Neutrophil (primary cell): ENCODE results near the gene CAMK2B.

ENCODE experiments used
- H3K27ac ChIP-seq: fragments of 200-600 bp; sonication (generic); 2 replicates; pipeline ENCODE4 v1.5.1; 2016; ENCODE audit warnings: mild to moderate bottlenecking, moderate library complexity
- H3K27me3 ChIP-seq: fragments of 200-600 bp; sonication (generic); 2 replicates; pipeline ENCODE4 v1.6.0; 2016; ENCODE audit warnings: mild to moderate bottlenecking
- H3K36me3 ChIP-seq: fragments of 200-600 bp; sonication (generic); 2 replicates; pipeline ENCODE4 v1.5.1; 2017
- H3K4me1 ChIP-seq, 2 experiments: fragments of 200-600 bp in 1 of 2; sonication (generic) in 1 of 2; 1 replicate in 1 of 2; 2 replicates in 1 of 2; pipeline versions ENCODE4 v1.5.1 to v1.6.1; 2013 to 2016; ENCODE audit warnings: low read depth in 1 of 2, low read length in 1 of 2, mild to moderate bottlenecking in 1 of 2, moderate library complexity in 1 of 2; ENCODE audit not compliant: control insufficient read depth in 1 of 2, insufficient read depth in 1 of 2
- H3K4me3 ChIP-seq, 2 experiments: fragments of 200-600 bp in 1 of 2; sonication (generic) in 1 of 2; 1 replicate in 1 of 2; 2 replicates in 1 of 2; pipeline ENCODE4 v1.5.1; 2013 to 2016; ENCODE audit warnings: low read depth in 1 of 2, low read length in 1 of 2, mild to moderate bottlenecking in 1 of 2, moderate library complexity in 1 of 2
- H3K9me3 ChIP-seq: fragments of 200-600 bp; sonication (generic); 2 replicates; pipeline ENCODE4 v1.5.1; 2016
- TF ChIP-seq, protein P1 (sequence below): fragments of 200-600 bp; sonication (generic); IDR thresholded peaks from 2 replicates; pipeline ENCODE4 v1.5.1; 2016; ENCODE audit warnings: antibody characterized with exemption

The CAMK2B gene

DNA sequence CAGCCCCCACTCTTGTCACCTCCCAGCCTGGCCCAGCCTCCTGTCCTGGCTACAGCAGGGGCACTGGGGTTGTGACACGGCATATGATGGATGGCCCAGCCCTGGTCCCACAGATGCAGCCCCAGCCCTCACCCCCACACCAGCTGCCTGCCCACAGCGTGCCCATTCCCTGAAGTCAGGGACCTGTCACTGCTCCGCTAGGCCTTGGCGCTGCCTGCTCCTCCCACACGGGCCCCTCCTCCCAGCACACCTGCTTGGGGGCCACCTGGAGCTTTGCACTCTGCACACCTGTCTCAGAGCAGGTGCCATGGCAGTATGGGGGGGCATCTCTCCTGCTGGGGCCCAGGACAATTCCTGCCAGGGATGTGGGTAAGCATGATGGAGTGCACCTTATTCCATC, 139.7 kb downstream of the CAMK2B start:
- no peak overlapping the region for H3K4me3 ChIP-seq
- no peaks in the 10 kb centered on the region for H3K9me3 ChIP-seq
- H3K27me3 ChIP-seq = peaks cover 18% of the 10 kb centered on the region
- H3K4me1 ChIP-seq = no peaks in the 10 kb centered on the region
- TF ChIP-seq, protein P1, sequence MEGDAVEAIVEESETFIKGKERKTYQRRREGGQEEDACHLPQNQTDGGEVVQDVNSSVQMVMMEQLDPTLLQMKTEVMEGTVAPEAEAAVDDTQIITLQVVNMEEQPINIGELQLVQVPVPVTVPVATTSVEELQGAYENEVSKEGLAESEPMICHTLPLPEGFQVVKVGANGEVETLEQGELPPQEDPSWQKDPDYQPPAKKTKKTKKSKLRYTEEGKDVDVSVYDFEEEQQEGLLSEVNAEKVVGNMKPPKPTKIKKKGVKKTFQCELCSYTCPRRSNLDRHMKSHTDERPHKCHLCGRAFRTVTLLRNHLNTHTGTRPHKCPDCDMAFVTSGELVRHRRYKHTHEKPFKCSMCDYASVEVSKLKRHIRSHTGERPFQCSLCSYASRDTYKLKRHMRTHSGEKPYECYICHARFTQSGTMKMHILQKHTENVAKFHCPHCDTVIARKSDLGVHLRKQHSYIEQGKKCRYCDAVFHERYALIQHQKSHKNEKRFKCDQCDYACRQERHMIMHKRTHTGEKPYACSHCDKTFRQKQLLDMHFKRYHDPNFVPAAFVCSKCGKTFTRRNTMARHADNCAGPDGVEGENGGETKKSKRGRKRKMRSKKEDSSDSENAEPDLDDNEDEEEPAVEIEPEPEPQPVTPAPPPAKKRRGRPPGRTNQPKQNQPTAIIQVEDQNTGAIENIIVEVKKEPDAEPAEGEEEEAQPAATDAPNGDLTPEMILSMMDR = no peak
- H3K36me3 ChIP-seq = no peaks in the 10 kb centered on the region
- H3K27ac ChIP-seq = no peak overlapping the region

DNA sequence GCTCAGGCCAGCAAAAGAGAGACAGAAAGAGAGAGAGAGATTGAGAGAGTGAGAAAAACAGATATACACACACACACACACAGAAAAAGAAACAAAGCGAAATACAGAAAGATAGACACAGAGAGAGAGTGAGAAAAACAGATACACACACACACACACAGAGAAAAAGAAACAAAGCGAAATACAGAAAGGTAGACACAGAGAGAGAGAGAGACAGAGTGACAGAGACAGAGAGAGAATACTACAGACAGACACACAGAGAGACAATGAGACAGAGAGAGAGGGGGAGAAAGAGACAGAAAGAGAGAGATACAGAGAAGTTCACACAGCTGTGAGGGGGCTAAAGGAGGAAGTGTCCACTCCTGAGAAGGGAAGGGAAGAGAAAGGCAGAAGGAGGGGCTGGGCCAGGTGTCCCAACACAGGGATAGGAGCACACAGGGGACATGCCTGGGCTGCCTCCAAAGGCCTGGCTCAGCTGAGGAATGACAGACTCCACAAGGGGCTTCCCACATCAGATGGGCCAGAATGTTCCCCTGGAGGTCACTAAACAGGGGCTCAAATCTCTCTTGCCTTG, 140.4 kb downstream of the CAMK2B start:
- Histone ChIP-seq H3K9me3 (no peaks in the 10 kb centered on the region), H3K36me3 (no peaks in the 10 kb centered on the region), H3K27ac (no peak overlapping the region), H3K4me1 (no peaks in the 10 kb centered on the region), H3K27me3 (peaks cover 11% of the 10 kb centered on the region), H3K4me3 (no peak overlapping the region)
- TF ChIP-seq, protein P1 = no peak

DNA sequence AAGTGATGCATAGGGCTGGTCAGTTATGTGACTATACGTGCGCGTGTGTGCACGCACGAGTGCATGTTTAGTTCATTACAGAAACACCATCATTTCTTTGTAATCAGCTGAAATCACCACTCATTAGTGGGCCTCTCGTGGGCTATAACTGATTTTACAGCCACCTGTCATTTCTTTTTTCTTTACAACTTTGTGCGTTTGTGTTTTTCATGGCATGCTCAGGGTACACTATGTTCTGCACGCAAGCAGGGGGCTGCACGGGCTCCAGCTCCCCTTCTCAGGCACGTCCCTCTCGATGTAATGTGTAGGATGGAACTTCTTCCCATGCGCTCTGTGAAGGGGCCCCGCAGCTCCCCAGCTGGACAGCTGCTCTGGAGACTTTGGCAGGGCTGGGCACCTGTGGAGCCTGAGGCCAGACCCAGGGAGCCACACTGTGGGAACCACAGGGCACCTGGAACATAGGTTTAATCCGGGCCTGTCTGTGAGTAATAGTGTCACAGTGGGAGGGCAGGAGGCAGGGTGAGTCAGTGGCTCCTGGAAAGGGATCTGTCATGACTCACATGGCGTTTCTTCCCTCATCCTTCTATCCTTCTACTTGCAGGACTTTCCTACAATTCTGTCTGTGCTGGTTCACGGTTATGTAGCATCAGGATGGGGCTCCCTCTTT, 141.1 kb downstream of the CAMK2B start:
- TF ChIP-seq, protein P1 = no peak
- Histone ChIP-seq H3K27me3 (peaks cover 8% of the 10 kb centered on the region), H3K27ac (no peak overlapping the region), H3K4me1 (no peaks in the 10 kb centered on the region), H3K9me3 (no peaks in the 10 kb centered on the region), H3K4me3 (no peak overlapping the region), H3K36me3 (no peaks in the 10 kb centered on the region)

DNA sequence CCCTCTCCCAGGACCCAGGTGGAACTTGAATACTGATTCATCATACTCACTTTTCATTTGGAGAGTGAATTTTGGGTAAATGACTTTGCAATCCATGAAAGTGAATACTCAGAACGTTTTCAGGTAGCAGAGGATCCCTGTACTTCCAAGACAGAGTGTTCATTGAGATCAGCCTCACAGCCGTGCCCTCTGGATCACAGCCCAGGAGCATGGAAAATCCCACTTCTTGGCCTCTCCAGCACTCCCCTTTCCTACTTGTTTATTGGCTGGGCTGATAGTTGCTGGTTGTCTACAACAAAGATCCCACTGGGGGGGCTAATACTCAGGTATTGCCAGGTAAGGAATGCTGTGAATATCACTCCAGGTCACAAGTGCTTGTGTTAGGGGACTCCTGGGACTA, 142.0 kb downstream of the CAMK2B start:
- no peak overlapping the region for H3K27ac ChIP-seq
- no peak overlapping the region for H3K4me3 ChIP-seq
- H3K9me3 ChIP-seq = no peaks in the 10 kb centered on the region
- H3K36me3 ChIP-seq = no peaks in the 10 kb centered on the region
- TF ChIP-seq, protein P1 = no peak
- no peaks in the 10 kb centered on the region for H3K4me1 ChIP-seq
- H3K27me3 ChIP-seq = peaks cover 8% of the 10 kb centered on the region

DNA sequence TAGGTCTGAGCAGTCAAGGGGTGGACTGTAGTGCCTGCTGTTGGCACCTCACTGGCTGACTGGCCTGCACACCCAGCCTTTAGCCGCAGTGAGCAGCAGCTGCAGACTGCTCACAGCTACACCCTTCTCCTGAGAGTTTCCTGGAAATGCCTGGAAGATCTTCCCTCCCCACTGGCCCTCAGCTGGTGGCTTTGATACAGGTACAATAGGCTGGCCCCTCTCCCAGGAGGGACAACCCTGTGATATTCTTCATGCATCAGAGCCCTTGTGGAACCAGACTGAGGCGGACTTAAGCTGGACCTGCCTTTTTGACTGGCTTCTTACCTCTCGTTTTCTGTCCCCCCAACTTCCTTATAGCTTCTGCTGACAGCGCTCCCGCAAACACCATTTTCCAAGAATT, 142.6 kb downstream of the CAMK2B start:
- Histone ChIP-seq H3K27ac (no peak overlapping the region), H3K36me3 (no peaks in the 10 kb centered on the region), H3K4me3 (no peak overlapping the region), H3K9me3 (no peaks in the 10 kb centered on the region), H3K4me1 (no peaks in the 10 kb centered on the region), H3K27me3 (peaks cover 8% of the 10 kb centered on the region)
- TF ChIP-seq, protein P1 = no peak
